ENCODE measurements around the gene ADCK1.
A peak's percentile ranks its signal among the peaks of the same experiment; 100 is the strongest.
"Not testable (repeated sequence)": the region's sequence is repeated elsewhere in the genome, so short reads cannot be mapped to it uniquely, and the experiment has no call there.

Gene ADCK1

DNA sequence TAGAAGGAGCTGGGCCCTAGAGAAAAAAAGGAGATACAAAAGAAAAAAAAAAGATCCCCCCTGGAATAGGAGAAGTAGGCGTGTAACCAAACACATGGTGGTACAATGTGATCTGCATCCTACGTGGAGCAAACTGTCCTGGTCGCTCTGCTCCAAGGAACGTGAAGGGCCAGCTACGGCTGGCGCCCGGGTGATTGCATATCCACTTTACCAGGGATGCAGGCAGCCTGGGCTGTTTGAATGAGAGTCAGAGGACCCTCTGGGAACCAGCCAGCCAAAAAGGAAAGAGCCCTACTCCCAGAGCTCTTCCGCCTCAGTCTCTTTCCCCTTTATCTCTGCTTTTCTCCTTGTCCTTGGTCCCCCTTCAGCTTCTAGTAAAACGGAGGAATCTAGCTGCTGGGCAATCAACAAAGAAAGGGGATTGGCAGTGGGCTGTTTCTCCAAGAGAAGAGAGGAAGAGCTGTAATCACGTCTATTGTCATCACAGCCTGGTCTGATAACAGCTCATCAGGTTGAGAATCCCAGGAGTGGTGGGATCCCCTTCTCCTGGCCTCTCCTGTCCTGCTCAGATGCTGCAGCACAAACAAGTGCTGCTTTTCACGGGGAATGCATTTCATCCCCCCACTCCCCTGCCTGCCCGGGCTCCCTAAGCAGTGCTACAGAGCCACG lies 156.0 kb downstream of the ADCK1 start:
- DNase-seq: no peak

DNA sequence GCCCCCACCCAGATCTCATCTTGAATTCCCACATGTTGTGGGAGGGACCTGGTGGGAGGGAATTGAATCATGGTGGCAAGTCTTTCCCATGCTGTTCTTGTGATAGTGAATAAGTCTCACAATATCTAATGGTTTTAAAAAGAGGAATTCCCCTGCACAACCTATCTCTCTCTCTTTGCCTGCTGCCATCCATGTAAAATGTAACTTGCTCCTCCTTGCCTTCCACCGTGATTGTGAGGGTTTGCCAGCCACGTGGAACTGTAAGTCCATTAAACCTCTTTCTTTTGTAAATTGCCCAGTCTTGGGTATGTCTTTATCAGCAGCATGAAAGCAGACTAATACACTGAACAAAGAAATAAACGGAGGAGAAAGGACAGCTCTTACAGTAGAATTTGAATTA lies 159.8 kb downstream of the ADCK1 start:
- not testable (repeated sequence) for DNase-seq

DNA sequence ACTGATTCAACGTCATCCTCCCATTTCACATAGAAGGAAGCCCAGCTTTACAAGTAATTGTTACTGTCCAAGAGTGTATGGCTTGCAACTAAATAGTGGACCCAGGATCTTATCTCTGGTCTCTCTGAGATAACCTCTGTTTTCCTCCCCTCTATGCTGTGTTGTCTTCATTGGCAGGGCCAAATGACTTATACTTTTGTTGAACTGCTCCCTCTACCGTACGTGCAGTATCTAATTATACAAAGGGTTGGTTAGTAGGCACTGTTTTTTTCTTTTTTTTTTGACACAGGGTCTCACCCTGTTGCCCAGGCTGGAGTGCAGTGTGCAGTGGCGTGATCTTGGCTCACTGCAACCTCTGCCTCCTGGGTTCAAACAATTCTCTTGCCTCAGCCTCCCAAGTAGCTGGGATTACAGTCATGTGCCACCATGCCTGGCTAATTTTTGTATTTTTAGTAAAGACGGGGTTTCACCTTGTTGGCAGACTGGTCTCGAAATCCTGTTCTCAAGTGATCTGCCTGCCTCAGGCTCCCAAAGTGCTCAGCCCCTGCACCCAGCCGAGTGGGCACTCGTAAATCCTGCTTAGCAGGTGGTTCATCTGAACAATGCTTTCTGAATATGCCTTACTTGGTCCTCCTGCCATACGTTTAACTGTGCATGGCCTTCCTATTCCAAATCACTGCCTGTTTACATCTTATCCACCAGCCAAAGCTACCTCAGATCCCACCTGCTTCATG lies 162.1 kb downstream of the ADCK1 start:
- no peak for DNase-seq

DNA sequence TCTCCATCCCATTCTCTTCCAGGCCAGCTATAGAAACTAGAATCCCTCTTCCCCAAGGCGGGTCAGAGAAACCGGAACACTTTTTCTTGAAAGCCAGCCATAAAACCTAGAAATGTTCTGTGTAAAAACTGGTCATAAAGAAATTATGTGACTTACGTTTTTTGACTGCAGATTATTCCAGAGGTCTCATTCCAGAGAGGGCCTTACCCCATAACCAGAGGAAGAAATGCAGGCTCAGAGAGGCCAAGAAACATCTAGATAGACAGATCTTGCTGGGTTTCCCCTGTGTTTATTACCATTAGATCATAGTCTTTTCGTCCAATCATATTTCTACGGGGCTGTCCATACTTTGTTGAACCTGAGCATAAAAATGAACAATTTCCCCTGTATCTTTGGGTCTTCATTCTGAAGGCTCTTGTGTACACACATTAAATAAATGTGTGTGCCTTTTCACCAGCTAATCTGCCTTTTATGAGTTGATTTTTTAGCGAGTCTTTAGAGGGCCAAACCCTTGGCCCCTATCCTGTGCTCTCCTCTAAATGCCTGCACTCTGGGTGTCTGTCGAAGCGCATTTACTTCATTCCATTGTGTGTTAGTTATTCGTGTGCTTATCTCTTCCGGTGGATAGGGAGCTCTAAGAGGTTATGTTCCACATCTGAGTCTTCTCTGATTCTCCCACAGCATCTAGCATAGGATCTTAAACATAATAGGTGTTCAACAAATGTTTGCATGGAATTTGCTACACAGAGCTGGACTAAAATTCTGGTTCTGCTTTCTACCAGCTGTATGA lies 163.0 kb downstream of the ADCK1 start:
- DNase-seq: no peak

DNA sequence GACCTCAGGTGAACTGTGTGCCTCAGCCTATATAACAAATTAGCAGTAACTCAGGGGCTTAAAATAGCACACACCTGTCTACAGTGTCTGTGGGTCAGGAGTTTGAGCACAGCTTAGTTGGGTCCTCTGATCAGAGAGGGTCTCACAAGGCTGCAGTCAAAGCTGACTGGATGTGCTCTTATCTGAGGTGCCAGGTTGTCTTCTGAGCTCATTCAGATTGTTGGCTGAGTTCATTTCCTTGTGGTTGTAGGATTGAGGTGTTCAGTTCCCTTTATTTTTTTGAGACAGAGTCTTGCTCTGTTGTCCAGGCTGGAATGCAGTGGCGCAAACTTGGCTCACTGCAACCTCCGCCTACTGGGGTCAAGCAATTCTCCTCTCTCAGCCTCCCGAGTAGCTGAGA lies 164.7 kb downstream of the ADCK1 start:
- no peak for DNase-seq

DNA sequence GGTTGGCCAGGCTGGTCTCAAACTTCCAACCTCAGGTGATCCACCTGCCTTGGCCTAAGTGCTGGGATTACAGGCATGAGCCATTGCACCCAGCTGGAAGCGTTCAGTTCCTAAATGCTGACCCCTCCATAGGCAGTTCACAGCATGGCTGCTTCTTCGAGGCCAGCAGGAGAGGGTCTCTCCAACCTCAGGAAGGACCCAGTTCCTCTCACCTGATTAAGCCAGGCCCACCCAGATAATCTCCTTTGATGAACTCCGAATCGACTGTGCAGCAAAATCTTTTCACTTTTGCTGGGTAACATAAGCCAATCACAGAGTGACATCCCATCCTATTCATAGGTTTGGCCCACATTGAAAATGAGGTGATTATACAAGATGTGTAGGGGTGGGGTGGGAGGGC lies 165.1 kb downstream of the ADCK1 start:
- DNase-seq: no peak

DNA sequence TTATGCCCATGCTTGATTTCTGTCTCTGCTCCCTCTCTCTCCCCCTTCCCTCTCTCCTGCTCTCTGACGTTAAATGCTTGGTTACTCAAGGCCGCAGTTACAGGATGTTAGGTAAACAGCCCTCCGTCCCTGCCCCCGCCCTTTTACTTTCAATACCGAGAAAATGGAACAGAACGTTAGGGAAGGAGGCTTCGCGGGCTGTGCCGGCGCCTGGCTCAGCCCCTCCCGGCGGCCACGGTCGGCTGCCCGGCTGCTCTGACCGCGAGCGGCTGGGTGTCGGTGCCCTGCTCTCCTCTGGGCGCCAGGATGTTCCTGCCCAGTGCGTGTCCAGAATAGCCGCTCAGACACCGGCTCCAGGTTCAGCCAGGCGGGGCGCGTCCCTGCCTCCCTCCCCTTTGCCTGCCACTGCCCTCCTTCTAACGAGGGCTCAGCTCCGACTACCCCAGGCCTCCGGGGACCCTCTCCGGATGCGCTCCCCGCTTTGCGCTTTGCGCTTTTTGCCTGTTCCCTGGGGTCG lies 166.1 kb downstream of the ADCK1 start:
- peak; percentile 11 to 39 for DNase-seq

DNA sequence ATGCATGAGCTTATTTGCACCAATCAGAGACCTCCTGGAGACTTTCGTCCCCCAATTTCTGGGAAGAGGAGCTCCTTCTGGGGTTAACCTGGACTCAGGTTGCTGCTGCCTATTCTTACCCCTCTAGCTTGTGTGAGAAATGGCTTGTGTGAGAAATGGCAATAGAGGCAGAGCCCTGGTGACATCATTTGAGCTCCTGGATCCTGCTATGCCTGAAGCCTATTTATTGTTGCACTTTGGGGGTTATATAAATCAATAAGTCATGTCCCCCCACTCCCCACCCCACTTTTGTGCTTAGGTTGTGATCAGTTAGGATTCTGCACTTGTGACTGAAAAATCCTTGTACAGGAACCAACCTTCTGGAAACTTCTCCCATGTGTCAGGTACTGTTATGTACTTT lies 167.2 kb downstream of the ADCK1 start:
- no peak for DNase-seq

DNA sequence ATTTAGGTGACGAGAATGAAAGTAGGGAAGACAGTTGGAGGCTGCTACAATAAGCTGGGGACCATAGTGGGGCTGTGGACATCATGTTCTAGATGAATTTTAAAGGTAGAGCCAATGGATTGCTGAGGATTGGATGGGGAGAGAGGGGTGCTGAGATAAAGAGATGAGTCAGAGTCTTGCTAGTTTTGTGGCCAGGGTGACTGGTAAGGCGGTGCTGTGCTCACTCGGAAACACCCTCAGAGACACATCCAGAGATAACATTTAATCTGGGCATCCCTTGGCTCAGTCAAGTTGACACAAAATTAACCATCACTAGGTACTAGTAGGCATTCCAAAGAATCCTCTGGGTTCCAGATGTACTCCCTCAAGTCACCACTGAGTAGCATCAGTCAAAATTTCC lies 170.7 kb downstream of the ADCK1 start:
- DNase-seq: no peak

DNA sequence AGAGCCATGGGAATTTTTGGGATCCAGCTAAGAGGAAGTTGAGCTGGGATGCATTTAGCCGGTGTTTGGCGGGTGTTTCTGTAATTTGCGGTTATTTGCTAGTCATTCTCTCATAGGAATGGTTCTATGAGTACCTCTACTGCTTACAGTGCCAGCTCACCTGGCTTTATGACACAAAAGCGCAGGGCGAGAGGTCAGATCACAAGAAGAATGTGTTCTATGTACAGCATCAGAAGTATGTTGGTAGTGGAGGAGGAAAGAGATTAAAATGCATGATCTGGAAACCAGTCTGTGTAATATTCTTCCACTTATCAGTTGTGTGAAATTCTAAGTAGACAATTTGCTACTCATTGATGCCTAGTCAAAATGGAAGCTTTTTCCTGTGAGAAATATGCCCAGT lies 173.3 kb downstream of the ADCK1 start:
- DNase-seq: no peak

DNA sequence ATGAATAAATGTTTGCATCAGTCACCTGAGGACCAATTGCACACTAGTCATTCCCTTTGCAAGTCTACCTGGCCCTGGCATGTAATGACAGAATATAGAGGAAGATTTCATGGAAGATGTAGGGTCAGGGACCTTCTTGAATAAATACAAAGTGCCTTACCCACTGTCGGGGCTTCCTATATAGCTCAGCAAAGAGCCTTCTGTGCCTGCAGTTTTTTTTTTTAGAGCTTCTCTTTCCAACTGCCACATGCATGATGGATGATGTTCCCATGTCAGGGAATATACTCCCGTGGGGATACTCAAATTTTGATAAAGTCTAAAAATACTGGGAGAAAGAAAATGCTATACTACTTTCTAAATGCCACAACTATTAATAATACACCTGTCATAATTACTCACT lies 176.7 kb downstream of the ADCK1 start:
- DNase-seq: no peak

DNA sequence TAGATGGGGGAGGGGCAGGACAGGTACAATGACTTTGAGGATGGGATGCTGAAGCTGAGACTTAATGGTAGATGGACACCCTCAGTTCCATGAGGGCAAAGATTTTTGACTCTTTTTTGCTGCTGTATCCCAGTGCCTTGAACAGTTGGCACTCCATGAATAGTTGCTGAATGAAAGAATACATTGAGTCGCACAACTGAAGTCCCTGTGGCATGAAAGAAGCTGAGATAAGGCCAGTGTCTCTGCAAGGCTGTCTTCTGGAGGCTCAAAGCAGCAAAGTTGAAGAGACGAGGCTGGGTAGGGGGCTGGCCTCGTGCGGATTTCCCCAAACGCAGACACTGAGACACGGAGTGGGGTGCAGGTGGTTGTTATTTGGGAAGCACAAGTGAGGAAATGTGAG lies 179.3 kb downstream of the ADCK1 start:
- no peak for DNase-seq

DNA sequence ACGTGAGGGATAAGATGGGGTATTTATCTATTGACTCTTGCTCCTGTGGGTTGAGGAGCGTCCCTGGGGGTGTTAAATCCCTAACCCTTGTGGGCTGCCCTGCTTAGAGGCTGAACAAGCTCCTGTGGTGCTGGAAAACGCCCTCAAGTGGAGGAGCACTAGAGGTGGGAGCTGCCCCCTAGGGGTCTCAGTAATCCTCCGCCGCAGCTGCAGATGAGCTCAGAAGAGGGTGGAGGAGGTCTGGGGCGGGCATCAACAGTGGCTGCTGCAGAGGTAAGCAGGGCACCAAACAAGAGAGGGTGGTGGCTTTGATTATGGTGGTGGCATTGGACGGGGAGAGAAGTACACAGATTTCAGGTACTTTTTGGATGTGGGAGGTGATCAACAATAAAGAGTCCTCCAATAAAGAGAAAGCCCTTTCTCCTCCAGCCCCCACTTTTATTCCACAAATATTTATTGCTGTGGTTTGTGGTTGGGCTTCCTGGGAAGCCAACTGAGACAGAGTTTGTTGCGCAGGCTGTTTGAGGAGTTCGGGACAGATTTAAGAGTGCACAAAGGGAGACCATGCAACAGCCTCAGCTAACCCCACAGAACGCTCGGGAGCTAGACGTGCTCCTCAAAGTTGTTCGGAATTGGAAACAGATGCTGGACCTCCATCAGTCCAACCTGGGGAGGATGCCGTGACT lies 179.9 kb downstream of the ADCK1 start:
- no peak for DNase-seq

DNA sequence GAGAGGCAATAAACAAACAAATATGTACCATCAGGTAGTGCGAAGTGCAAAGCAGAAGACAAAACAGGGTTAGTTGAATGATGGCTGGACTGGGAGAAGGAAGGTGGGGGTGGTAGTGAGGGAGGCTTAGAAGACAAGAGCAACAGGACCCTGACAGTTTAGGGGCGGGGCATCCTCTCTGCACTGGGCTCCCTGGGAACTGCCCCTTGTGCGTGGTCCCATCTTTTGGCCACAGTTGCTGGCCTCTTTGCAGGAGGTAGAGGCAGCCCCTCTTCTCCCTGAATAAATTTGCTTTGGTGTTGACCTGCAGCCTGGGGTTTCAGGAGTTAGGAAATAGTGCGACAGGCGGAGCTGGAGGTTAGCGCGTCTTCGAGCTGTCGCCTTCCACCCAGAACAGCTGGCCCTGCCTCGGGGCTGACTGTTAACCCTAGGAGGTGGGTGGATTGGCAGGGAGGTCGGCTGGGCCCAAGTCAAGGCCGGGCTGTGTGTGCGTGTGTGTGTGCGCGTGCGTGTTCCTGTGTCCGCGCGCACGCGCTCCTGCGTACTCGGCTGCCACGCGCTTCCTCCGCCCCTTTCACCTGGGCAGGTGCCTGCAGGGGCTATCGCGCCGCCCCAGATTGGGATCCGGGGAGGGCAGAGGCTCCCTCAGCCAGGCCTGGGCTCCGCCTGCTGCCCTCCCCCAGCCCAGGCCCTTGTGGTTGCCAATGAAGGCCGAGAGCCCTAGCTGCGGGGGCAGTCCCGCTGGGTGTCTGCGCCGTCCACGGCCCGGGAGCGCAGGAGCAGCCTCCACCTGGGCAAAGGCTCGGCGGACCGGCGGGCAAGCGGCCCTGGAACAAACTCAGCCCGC lies 180.8 kb downstream of the ADCK1 start:
- no peak for DNase-seq
